SU-DHL-6 (cell line): ENCODE measurements around the gene LIN28B.

Source experiments
- EZH2phosphoT487 ChIP-seq: fragments of 200-600 bp; sonication (generic), shearing (Covaris generic); conservative IDR thresholded peaks from 2 replicates; pipeline ENCODE4 v1.6.1; 2018; ENCODE audit warnings: mild to moderate bottlenecking, antibody characterized with exemption, low read length, moderate library complexity, mixed read lengths
- TF ChIP-seq, protein P1 (sequence below): fragments of 200-600 bp; sonication (generic); IDR thresholded peaks from one replicate; pipeline ENCODE4 v1.5.1; 2017; ENCODE audit warnings: antibody characterized with exemption, mild to moderate bottlenecking, low read length, moderate library complexity; ENCODE audit not compliant: insufficient read depth, poor library complexity, severe bottlenecking

GRCh38 chr6:104986625-104987024, 29.7 kb downstream of the LIN28B start:
- TF ChIP-seq, protein P1, sequence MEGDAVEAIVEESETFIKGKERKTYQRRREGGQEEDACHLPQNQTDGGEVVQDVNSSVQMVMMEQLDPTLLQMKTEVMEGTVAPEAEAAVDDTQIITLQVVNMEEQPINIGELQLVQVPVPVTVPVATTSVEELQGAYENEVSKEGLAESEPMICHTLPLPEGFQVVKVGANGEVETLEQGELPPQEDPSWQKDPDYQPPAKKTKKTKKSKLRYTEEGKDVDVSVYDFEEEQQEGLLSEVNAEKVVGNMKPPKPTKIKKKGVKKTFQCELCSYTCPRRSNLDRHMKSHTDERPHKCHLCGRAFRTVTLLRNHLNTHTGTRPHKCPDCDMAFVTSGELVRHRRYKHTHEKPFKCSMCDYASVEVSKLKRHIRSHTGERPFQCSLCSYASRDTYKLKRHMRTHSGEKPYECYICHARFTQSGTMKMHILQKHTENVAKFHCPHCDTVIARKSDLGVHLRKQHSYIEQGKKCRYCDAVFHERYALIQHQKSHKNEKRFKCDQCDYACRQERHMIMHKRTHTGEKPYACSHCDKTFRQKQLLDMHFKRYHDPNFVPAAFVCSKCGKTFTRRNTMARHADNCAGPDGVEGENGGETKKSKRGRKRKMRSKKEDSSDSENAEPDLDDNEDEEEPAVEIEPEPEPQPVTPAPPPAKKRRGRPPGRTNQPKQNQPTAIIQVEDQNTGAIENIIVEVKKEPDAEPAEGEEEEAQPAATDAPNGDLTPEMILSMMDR, result no peak
- TF ChIP-seq EZH2phosphoT487, result no peak
